C4-2B (cell line): ENCODE data around the gene MINDY4.

ENCODE experiments used
- ZFX ChIP-seq: fragments of 450-650 bp; IDR thresholded peaks from 2 replicates; pipeline ENCODE4 v1.6.1; 2017
- TF ChIP-seq, protein P1 (sequence below): fragments of 450-650 bp; conservative IDR thresholded peaks from 2 replicates; pipeline ENCODE4 v1.5.1; 2017; ENCODE audit warnings: mild to moderate bottlenecking

DNA sequence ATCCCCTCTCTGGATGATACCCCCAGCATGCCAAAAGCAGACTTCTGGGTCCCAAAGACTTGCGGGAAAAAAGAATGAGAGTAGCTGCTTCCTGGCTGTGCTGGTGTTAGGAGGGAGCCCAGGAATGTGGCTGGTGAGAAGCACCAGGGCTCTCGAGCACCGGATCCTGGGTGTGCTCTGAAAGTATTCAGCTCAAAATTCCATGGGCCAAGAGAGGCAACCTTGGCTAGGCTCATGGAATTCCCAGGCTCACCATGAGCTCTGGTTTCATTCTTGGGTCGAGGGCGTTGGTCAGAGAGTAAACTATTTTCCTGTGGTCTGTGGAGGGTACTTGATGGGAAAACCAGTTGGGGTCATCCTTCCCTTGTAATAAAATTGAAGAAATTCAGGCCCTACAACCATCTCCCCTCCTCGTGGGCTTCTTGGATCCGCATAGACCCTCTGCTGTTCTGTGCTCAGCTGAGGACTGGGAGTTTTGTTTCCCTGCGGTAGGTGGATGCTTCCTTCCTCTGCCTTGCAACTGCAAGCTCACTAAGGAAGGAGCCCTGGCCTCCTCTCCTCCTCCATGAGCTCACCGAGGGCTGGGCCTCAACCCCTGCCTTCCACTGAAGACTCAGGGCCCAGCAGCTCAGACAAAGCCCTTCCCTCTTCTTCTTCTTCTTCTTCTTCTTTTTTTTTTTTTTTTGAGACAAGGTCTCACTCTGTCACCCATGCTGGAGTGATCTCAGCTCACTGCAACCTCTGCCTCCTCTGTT, 106.0 kb downstream of the MINDY4 start:
- TF ChIP-seq, protein P1, sequence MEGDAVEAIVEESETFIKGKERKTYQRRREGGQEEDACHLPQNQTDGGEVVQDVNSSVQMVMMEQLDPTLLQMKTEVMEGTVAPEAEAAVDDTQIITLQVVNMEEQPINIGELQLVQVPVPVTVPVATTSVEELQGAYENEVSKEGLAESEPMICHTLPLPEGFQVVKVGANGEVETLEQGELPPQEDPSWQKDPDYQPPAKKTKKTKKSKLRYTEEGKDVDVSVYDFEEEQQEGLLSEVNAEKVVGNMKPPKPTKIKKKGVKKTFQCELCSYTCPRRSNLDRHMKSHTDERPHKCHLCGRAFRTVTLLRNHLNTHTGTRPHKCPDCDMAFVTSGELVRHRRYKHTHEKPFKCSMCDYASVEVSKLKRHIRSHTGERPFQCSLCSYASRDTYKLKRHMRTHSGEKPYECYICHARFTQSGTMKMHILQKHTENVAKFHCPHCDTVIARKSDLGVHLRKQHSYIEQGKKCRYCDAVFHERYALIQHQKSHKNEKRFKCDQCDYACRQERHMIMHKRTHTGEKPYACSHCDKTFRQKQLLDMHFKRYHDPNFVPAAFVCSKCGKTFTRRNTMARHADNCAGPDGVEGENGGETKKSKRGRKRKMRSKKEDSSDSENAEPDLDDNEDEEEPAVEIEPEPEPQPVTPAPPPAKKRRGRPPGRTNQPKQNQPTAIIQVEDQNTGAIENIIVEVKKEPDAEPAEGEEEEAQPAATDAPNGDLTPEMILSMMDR: no peak
- no peak for TF ChIP-seq ZFX
